HG02884 (cell line): Measurements from ENCODE around the gene SCN8A.

Source experiments
- ATAC-seq: cut with Tn5 transposase; IDR thresholded peaks from one replicate; pipeline ENCODE4 v1.9.1; 2021; ENCODE audit warnings: mild to moderate bottlenecking, moderate library complexity; ENCODE audit not compliant: unreplicated experiment

Gene SCN8A

DNA sequence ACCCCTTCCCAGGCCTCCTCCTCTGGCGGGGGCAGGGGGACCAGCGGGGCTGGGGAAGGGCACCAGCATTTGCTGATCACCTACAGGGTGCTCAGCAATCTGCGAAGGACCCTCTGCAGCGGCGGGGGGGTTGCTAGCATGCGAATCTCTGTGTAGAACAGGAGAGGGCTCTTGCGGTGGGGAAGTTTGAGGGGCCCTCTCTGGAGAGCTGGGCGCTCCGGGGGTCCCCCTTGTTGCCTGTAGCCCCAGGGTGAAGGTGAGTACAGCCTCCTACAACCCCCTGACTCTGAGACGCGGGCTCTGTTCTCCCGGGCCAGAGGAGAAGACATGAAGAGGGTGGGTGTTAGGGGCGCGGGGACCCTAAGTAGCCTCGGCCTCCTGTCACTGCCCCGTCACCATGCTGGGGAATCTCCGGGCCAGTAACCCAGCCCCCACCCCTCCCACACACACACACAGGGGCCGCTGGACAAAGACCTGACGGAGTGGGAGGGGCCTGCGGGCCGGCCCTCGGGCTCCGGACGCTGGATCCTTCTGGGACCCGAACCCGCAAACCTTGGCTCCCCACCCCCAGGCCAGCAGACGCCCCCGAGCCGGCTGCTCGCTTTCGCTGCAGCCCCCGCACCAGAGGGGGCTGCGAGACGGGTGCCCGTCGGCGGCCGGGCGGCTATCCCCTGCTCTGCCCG is 256.8 kb downstream of the SCN8A start:
- no peak for ATAC-seq

DNA sequence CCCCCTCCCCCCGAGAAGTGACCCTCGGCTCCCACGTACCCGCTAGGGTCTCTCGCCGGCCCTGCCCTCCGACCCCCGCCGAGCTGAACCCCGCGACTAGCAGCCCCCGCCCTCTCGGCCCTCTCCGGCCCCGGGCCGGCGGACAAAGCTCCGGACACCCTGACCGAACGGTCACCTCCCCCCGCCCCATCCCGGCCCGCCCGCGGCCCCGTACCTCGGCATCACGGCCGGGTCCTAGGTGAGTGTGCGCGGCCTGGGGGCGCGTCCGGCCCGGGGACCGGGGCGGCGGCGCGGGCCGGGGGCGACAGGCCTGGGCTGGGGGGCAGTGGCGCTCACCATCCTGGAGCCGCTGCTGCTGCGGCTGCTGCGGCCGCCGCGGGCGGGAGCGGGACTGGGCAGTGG is 257.3 kb downstream of the SCN8A start, which contains the start of gene FIGNL2:
Gene FIGNL2, minus strand, starts transcription at position 393 of the 402 bp plus-strand sequence. CDS start 26,305 bp downstream, outside the sequence.
- ATAC-seq, result no peak

DNA sequence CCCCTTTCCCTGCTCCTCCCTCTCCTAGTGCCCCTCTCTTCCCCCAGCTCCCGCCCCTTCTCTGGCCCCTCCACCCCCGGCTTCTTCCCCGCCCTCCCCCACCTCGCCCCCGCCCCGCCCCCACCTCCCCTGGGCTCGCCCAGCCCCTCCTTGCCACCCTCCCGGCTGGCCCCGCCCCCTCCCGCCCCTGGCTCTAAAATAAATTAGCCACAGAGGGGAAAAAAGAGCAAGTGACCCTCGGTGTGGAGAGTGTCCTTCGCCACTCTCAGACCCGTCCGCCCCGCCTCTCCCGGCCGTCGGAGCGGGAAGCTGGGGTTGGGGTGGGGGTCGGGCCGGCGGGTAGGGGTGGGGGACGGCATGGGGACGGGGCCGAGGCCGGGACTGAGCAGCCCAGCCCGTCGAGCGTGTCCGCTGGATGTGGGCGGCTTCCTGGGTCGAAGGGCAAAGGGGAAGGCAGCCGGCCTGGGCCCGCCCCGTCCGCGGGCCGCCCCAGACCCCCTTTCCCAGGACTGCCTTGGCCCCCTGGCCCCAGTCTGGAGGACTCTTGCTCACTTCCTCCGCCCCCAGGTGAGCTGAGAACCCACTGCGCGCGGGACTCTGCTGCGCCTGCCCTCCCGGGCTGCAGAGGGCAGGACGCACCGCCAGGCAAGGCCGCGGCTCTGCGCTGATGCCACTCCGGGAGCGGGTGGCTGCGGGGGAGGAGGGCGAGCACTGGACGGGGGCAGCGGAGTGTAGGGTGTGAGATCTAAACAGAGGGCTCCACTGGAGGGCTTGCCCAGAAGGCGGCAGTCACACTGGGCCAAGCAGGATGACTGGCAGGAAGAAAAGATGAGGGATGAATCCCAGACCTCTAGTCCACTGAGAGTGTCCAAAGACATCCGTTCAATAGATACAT is 258.1 kb downstream of the SCN8A start:
- ATAC-seq, result no peak

DNA sequence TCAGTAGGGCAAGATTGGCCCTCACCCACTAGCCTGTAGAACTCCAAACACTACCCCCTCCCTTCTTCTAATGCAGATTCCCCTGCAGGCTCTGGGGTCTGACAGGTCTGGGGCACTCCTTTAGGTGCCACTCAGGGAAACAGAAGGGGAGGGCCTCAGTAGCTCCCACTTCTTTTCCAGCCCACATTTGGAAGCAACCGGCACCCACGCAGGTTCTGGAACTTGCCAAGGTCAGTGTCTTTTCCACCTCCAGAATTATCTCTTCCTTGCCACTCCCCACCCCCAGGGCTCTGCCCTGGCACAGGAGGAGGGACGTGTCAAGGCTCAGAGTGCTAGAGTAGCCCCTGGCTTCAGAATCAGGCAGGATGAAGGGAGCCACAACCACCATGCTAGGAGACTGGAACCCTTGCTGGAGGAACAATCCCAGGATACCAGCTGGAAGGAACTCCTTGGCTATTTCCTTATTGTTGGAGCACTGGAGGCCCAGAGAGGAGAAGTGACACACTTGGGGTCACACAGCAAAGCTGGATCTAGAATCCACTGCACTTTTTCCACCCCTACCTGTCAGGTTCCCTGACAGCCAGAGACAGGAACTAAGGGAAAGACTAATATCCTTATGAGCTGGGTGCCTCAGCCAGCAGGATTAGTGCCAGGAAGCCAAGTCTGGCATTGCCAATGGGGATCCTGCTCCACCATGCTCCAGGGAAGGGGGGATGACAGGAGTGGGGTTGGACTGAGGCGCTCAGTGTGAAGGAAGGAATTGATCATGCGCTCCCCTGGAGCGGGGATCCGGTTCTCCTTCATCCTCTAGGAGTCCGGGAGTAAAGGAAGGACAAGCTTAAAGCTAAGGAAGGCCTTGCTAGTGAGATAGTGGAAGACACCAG is 259.3 kb downstream of the SCN8A start:
- no peak for ATAC-seq

DNA sequence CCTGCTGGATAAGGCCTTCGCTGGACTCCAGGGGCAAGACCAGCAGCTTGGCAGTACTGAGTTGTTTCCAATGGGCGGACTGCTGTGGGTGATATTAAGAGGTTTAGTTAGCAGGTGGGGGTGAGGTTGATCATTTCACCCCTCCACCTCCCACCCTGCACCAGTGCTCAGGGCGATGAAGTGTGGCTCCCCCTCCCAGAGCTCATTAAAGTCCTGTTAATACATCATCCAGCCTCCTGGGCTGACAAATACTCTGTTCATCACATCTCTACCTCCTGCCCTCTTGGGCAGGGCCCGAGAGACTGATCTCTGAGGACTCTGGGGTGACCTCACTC is 259.9 kb downstream of the SCN8A start:
- ATAC-seq, result no peak

DNA sequence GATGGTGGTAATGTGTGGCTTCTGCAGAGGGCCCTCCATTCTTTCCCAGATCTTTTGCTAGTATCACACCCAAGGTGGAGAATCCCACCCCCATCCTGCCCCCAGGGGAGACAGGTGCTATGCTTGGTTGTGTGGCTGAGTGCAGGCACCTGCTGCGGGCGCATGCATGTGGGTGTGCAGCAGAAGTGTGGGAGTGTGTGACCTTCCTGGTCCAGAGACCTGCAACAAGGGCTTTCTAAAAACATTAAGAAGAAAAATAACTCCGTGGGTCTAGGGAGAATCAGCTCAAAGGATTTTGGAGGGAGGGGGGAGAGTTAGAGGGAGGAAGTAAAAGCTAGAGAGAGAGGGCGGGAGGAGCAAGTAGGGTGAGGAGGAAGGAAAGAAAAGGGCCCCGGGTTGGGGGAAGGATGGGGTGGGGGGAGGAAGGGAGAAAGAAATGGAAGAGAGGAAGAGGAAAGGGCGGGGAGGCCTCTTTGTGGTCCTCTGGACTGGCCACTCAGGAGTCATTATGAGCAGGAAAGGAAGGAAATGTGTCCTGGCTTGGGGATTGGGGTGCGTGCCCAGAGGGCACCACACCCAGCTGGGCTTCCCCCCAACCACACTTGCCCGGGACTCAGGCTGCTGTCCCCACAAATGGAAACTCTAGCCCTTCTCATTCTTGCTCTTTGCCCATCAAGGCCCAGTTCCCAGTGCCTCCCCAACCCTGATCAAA is 260.5 kb downstream of the SCN8A start:
- ATAC-seq, result no peak

DNA sequence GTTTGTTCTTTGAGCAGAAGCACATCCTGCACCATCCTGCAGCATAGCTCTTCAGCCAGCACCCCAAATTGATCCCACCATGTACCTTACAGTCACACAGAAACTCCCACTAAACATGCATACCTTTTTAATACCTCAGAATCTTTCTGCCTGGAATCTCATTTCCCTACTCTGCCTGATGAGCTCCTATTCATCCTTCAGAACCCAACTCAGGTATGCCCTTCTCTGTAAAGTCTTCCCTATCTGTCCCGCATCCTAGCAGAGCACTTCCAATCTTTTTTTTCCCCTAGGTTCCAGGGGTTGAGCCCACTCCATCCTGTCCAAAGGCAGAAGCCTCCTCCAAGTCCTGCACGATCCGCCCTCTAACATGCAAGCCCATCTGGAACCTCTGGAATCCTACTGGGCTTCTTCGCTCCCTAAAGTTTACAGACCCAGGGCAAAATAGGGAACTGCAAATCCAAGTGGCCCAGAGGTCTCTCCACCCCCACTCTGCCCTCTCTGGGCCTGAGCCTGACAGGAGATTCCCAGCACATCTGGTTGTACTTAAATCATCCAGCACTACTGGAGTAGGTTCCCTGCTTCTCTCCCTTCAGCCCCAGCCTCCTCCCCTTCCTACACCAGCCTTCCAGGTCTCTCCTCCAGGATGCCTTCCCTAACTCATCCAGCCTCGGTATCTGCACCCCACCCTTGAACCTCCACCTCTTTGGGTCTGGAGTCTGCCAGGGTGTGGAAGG is 261.5 kb downstream of the SCN8A start:
- no peak for ATAC-seq

DNA sequence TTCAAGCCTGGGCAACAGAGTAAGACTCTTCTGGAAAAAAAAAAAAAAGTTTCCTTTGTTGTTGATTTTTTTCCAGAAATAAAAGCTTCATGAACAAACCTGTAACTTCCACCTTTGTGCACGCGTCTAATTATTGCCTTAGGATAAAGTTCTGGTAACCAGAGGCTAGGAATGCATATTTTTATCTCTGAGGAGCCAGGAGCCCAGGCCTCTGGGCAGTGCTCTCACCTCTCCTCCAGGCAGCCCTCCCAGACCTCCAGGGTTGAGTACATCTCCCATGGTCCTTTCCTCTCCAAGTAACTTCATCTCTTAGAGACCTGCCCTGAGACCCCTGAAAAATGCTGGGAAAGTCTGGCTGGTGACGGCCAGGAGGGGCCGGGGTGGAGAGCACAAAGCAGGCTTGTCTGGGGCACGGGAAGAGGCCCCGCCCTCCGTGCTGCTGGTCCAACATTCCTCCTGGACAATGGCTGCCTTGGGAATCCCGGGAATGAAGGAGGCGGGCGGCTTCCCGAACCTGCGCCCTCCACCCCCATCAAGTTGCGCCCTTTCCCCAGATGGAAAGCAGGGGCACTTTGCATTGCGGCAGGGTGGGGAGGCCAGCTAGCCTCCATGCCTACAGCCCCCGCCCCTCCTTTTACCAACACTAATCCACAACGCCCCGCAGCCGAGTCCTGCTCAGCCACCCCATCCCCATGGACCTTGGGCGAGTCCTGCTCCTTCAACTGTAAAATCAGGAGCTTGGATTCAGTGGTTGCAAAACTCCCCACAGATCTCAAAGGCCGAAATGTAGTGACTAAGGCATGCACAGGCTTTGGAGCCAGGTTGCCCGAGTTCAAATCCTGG is 264.8 kb downstream of the SCN8A start:
- no peak for ATAC-seq

DNA sequence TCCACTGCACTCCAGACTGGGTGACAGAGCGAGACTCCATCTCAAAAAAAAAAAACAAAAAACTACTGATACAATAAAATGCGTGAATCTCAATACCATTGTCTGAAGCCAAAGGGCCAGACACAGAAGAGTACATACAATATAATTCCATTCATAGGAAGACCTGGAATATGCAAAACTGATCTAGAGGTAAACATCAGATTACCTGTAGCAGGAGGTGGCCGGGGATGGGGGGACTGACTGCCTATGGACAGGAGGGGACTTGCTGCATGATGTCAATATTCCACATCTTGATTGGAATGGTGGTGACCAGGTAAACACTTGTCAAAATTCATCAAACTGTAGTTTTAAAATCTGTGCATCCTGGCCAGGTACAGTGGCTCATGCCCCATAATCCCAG is 270.0 kb downstream of the SCN8A start:
- ATAC-seq, result no peak
